Caco-2 (cell line): ENCODE measurements around the gene MYO5B. TPM values are rescaled to one million over a fixed set of nuclear protein-coding genes. Genes with fewer than 3 reads are reported as not detected.

Experiments
- BruUV-seq: library from RNA; stranded (reverse); fragments of 400-500 nt; replicated peaks from 2 replicates; lab custom pipeline; 2021; lab: Mats Ljungman, UMichigan
- CTCF ChIA-PET: fragments of 300-600 bp; sonication (Branson Sonifier 250); formaldehyde crosslinking; loops from one replicate; lab custom pipeline; 2022; ENCODE audit warnings: antibody characterized with exemption; lab: Charles Lee
- POLR2A ChIA-PET: fragments of 300-600 bp; sonication (Branson Sonifier 250); formaldehyde crosslinking; loops from one replicate; lab custom pipeline; 2022; ENCODE audit warnings: antibody characterized with exemption; lab: Charles Lee
- DNase-seq, 2 experiments: peaks; one replicate each; pipeline versions ENCODE4 v3.0.0 to v3.0.0-alpha.2; 2020 to 2022
- H3K27me3 ChIP-seq: replicated peaks from 2 replicates; pipeline ENCODE4 v1.6.0; 2011; ENCODE audit warnings: low read length; ENCODE audit not compliant: control insufficient read depth, insufficient read depth
- H3K36me3 ChIP-seq: 2 replicates; pipeline ENCODE4 v1.5.1; 2011; ENCODE audit warnings: low read length; ENCODE audit not compliant: control insufficient read depth, insufficient read depth
- H3K4me1 ChIP-seq: fragments of 250-450 bp; sonication (Bioruptor Pico); 2 replicates; pipeline ENCODE4 v1.5.1; 2020; ENCODE audit warnings: mild to moderate bottlenecking
- H3K4me3 ChIP-seq: 2 replicates; pipeline ENCODE4 v1.5.1; 2011; ENCODE audit warnings: low read depth, mild to moderate bottlenecking, control low read depth, low read length
- H3K9me3 ChIP-seq: fragments of 250-450 bp; sonication (Bioruptor Pico); 2 replicates; pipeline ENCODE4 v1.5.1; 2020; ENCODE audit warnings: mild to moderate bottlenecking, moderate library complexity
- H3K27ac Mint-ChIP-seq: one replicate; pipeline ENCODE4 v1.8.0; 2022; ENCODE audit warnings: mixed read lengths; ENCODE audit not compliant: unreplicated experiment
- H3K27me3 Mint-ChIP-seq: one replicate; pipeline ENCODE4 v1.8.0; 2022; ENCODE audit warnings: mixed read lengths; ENCODE audit not compliant: insufficient read depth, unreplicated experiment
- H3K36me3 Mint-ChIP-seq: one replicate; pipeline ENCODE4 v1.8.0; 2022; ENCODE audit warnings: mild to moderate bottlenecking, mixed read lengths; ENCODE audit not compliant: insufficient read depth, unreplicated experiment
- H3K4me1 Mint-ChIP-seq: one replicate; pipeline ENCODE4 v1.8.0; 2022; ENCODE audit warnings: low read depth, mixed read lengths; ENCODE audit not compliant: unreplicated experiment
- H3K4me3 Mint-ChIP-seq: one replicate; pipeline ENCODE4 v1.8.0; 2022; ENCODE audit warnings: mild to moderate bottlenecking, moderate library complexity, mixed read lengths; ENCODE audit not compliant: unreplicated experiment
- H3K9me3 Mint-ChIP-seq: one replicate; pipeline ENCODE4 v1.8.0; 2022; ENCODE audit warnings: mixed read lengths; ENCODE audit not compliant: unreplicated experiment
- intact Hi-C: fragments of 100-400 bp; cut with micrococcal nuclease; formaldehyde crosslinking; loops from one replicate; pipeline ENCODE4 v1.10.0; 2022; ENCODE audit not compliant: unreplicated experiment
- total RNA-seq: library from RNA; stranded (reverse); gene quantifications from 2 replicates; pipeline ENCODE4 v1.2.3, GENCODE V29; 2022
- TF ChIP-seq, protein P1 (sequence below), 2 experiments: fragments of 200-600 bp in 1 of 2; IDR thresholded peaks; 1 replicate in 1 of 2; 2 replicates in 1 of 2; pipeline versions ENCODE4 v1.5.1 to v1.8.0; 2011 to 2022; ENCODE audit warnings: antibody characterized with exemption in 1 of 2, control low read depth in 1 of 2, inconsistent platforms in 1 of 2, low read depth in 1 of 2, low read length in 1 of 2, mild to moderate bottlenecking in 1 of 2, moderate library complexity in 1 of 2; ENCODE audit not compliant: insufficient read depth in 1 of 2, severe bottlenecking in 1 of 2, unreplicated experiment in 1 of 2

MYO5B gene
- total RNA-seq, 1 experiment from 2014 or later = 28.3 TPM

DNA sequence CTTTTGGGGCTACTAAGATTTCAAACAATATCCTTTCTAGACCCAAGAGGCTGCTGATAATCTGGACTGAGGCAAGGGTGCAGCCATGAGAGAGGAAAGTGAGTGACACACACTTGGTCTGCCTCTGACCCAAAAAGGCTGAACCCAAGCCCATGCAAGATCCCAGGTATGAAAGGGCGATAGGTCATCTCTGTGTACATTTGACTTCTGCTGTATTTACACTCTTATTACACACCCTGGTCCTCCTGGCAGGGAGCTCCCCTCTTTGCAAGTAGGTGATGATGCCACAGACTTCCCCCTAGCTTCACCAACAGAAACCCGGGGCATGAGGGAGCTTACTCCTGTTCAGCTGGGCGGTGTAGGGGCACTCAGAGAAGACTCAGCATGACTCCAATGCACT, 319.8 kb downstream of the MYO5B start:
- no peaks in the 10 kb centered on the region for H3K27me3 Mint-ChIP-seq
- no peaks in the 10 kb centered on the region for H3K36me3 ChIP-seq
- no peaks in the 10 kb centered on the region for H3K9me3 Mint-ChIP-seq
- H3K4me1 ChIP-seq = no peaks in the 10 kb centered on the region
- H3K4me3 Mint-ChIP-seq = no peak overlapping the region
- CTCF ChIA-PET = no interaction called here
- H3K27me3 ChIP-seq = no peaks in the 10 kb centered on the region
- H3K4me3 ChIP-seq = no peak overlapping the region
- no peaks in the 10 kb centered on the region for H3K36me3 Mint-ChIP-seq
- TF ChIP-seq, protein P1, sequence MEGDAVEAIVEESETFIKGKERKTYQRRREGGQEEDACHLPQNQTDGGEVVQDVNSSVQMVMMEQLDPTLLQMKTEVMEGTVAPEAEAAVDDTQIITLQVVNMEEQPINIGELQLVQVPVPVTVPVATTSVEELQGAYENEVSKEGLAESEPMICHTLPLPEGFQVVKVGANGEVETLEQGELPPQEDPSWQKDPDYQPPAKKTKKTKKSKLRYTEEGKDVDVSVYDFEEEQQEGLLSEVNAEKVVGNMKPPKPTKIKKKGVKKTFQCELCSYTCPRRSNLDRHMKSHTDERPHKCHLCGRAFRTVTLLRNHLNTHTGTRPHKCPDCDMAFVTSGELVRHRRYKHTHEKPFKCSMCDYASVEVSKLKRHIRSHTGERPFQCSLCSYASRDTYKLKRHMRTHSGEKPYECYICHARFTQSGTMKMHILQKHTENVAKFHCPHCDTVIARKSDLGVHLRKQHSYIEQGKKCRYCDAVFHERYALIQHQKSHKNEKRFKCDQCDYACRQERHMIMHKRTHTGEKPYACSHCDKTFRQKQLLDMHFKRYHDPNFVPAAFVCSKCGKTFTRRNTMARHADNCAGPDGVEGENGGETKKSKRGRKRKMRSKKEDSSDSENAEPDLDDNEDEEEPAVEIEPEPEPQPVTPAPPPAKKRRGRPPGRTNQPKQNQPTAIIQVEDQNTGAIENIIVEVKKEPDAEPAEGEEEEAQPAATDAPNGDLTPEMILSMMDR (IDR thresholded peaks at IDR 0.05; ENCODE audit: insufficient read depth in 1 of 2, low read depth in 1 of 2, low read length in 1 of 2, severe bottlenecking in 1 of 2, unreplicated experiment in 1 of 2) = no peak
- intact Hi-C loops = no loop called here
- POLR2A ChIA-PET = no interaction called here
- BruUV-seq = no TSS peak
- no peak overlapping the region for H3K27ac Mint-ChIP-seq
- H3K9me3 ChIP-seq = no peaks in the 10 kb centered on the region
- no peaks in the 10 kb centered on the region for H3K4me1 Mint-ChIP-seq
- no peak for DNase-seq

DNA sequence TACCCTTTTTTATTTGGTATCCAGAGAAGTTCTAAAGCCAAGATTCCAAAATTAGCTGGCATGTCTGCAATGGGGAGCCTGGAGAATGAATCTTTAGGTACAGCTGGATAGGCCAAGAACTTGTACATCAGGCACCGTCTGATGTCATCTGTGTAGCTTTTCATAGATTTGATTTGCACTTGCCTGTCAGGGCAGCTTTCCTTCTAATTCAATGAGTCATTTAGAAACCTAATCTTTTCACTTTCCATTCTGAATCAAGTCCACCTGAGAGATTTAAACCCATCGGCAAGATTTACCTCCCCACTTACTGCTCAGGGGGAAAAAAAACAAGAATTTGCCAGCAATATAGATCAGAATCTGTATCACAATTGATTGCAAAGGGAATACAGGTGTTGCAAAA, 320.7 kb downstream of the MYO5B start:
- no peaks in the 10 kb centered on the region for H3K27me3 ChIP-seq
- Mint-ChIP-seq H3K36me3 (no peaks in the 10 kb centered on the region), H3K4me3 (no peak overlapping the region), H3K27me3 (no peaks in the 10 kb centered on the region), H3K27ac (no peak overlapping the region), H3K4me1 (no peaks in the 10 kb centered on the region), H3K9me3 (no peaks in the 10 kb centered on the region)
- H3K36me3 ChIP-seq = no peaks in the 10 kb centered on the region
- CTCF ChIA-PET = no interaction called here
- no peak overlapping the region for H3K4me3 ChIP-seq
- no peaks in the 10 kb centered on the region for H3K4me1 ChIP-seq
- POLR2A ChIA-PET = no interaction called here
- DNase-seq = no peak
- no TSS peak for BruUV-seq
- intact Hi-C loops = no loop called here
- H3K9me3 ChIP-seq = no peaks in the 10 kb centered on the region
- TF ChIP-seq, protein P1 (IDR thresholded peaks at IDR 0.05; ENCODE audit: insufficient read depth in 1 of 2, low read depth in 1 of 2, low read length in 1 of 2, severe bottlenecking in 1 of 2, unreplicated experiment in 1 of 2) = no peak

DNA sequence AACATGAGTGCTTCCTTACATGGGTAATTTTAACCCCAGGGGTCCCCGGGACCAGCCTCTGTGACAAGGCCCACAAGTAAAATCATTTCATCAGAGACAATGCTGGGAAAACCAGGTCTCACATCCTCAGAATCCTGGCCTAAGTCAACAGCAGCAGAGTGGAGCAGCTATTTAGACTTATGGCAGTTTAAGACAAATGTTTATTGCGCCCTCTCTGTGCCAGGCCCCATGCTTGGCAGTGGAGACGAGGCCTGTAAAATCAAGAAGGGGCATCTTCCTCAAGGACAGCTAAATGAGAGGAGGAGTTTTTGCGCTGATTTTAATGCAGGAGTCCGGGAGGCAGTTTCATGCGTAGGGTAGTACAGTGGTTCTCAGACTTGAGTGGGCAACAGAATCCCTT, 325.6 kb downstream of the MYO5B start:
- H3K9me3 Mint-ChIP-seq = no peaks in the 10 kb centered on the region
- TF ChIP-seq, protein P1 (IDR thresholded peaks at IDR 0.05; ENCODE audit: insufficient read depth in 1 of 2, low read depth in 1 of 2, low read length in 1 of 2, severe bottlenecking in 1 of 2, unreplicated experiment in 1 of 2) = no peak
- no TSS peak for BruUV-seq
- POLR2A ChIA-PET = no interaction called here
- H3K27me3 Mint-ChIP-seq = no peaks in the 10 kb centered on the region
- Histone ChIP-seq H3K27me3 (no peaks in the 10 kb centered on the region), H3K4me3 (no peak overlapping the region), H3K36me3 (no peaks in the 10 kb centered on the region), H3K9me3 (no peaks in the 10 kb centered on the region), H3K4me1 (no peaks in the 10 kb centered on the region)
- peaks cover 8% of the 10 kb centered on the region for H3K4me1 Mint-ChIP-seq
- H3K4me3 Mint-ChIP-seq = no peak overlapping the region
- intact Hi-C loops = no loop called here
- DNase-seq = no peak
- CTCF ChIA-PET = no interaction called here
- no peak overlapping the region for H3K27ac Mint-ChIP-seq
- H3K36me3 Mint-ChIP-seq = peaks cover 6% of the 10 kb centered on the region
